GM23338 (cell line): ENCODE measurements around the gene FOXD2. TPM values are rescaled to one million over a fixed set of nuclear protein-coding genes. Genes with fewer than 3 reads are reported as not detected.
A peak's percentile ranks its signal among the peaks of the same experiment; 100 is the strongest.

Experiments used
- ATAC-seq: fragments of 200-7000 bp; cut with Tn5 transposase; 3 replicates; pipeline ENCODE4 v1.9.1; 2020
- DNase-seq: peaks from one replicate; pipeline ENCODE4 v3.0.0-alpha.2; 2015; ENCODE audit warnings: low spot score
- H2AFZ ChIP-seq: fragments of 200-600 bp; sonication (generic); 2 replicates; pipeline ENCODE4 v1.8.0; 2016; ENCODE audit warnings: antibody characterized with exemption, mild to moderate bottlenecking, moderate library complexity
- H3F3A ChIP-seq: fragments of 200-600 bp; sonication (generic); replicated peaks from 2 replicates; pipeline ENCODE4 v1.8.0; 2017; ENCODE audit warnings: antibody characterized with exemption, mixed run types, low read depth
- H3K27ac ChIP-seq: fragments of 200-600 bp; sonication (generic); 2 replicates; pipeline ENCODE4 v1.6.1; 2016; ENCODE audit warnings: low read depth
- H3K27me3 ChIP-seq: fragments of 200-600 bp; sonication (generic); 2 replicates; pipeline ENCODE4 v1.8.0; 2016; ENCODE audit warnings: mild to moderate bottlenecking, mixed run types, moderate library complexity; ENCODE audit not compliant: insufficient read depth
- H3K36me3 ChIP-seq: fragments of 200-600 bp; sonication (generic); 2 replicates; pipeline ENCODE4 v1.8.0; 2016; ENCODE audit warnings: mild to moderate bottlenecking; ENCODE audit not compliant: insufficient read depth
- H3K4me1 ChIP-seq: fragments of 200-600 bp; sonication (generic); 2 replicates; pipeline ENCODE4 v1.8.0; 2016; ENCODE audit warnings: mild to moderate bottlenecking, moderate library complexity; ENCODE audit not compliant: insufficient read depth
- H3K4me2 ChIP-seq: fragments of 200-600 bp; sonication (generic); 2 replicates; pipeline ENCODE4 v1.7.1; 2017; ENCODE audit warnings: mixed run types
- H3K4me3 ChIP-seq: fragments of 200-600 bp; sonication (generic); 2 replicates; pipeline ENCODE4 v1.6.1; 2016; ENCODE audit warnings: mixed run types
- H3K79me2 ChIP-seq: fragments of 200-600 bp; sonication (generic); replicated peaks from 2 replicates; pipeline ENCODE4 v1.8.0; 2017; ENCODE audit warnings: mild to moderate bottlenecking; ENCODE audit not compliant: insufficient read depth
- H3K9me2 ChIP-seq: fragments of 200-600 bp; sonication (generic); 2 replicates; pipeline ENCODE4 v1.8.0; 2017; ENCODE audit not compliant: insufficient read depth
- H4K20me1 ChIP-seq: fragments of 200-600 bp; sonication (generic); replicated peaks from 2 replicates; pipeline ENCODE4 v1.8.0; 2017; ENCODE audit warnings: mild to moderate bottlenecking; ENCODE audit not compliant: insufficient read depth
- H3K27ac Mint-ChIP-seq: 2 replicates; pipeline ENCODE4 v1.8.0; 2020; ENCODE audit warnings: inconsistent platforms, mild to moderate bottlenecking, moderate library complexity, mixed read lengths
- H3K27me3 Mint-ChIP-seq: 3 replicates; pipeline ENCODE4 v1.8.0; 2022; ENCODE audit warnings: low read depth, mild to moderate bottlenecking, moderate library complexity, mixed read lengths, inconsistent platforms; ENCODE audit not compliant: insufficient read depth, poor library complexity
- H3K36me3 Mint-ChIP-seq: 3 replicates; pipeline ENCODE4 v1.8.0; 2021; ENCODE audit warnings: low read depth, mild to moderate bottlenecking, inconsistent platforms, moderate library complexity, mixed read lengths
- H3K4me1 Mint-ChIP-seq: 3 replicates; pipeline ENCODE4 v1.8.0; 2020; ENCODE audit warnings: mild to moderate bottlenecking, inconsistent platforms, mixed read lengths
- H3K4me3 Mint-ChIP-seq: 3 replicates; pipeline ENCODE4 v1.8.0; 2021; ENCODE audit warnings: moderate library complexity, mild to moderate bottlenecking, inconsistent platforms, mixed read lengths
- H3K9me3 Mint-ChIP-seq: 3 replicates; pipeline ENCODE4 v1.8.0; 2020; ENCODE audit warnings: moderate library complexity, mild to moderate bottlenecking, inconsistent platforms, mixed read lengths
- CREB1 ChIP-seq: fragments of 250-450 bp; sonication (Bioruptor Pico); IDR thresholded peaks from 2 replicates; pipeline ENCODE4 v1.5.0; 2020; ENCODE audit warnings: low read depth, mild to moderate bottlenecking, moderate library complexity
- ETS1 ChIP-seq: IDR thresholded peaks from 2 replicates; pipeline ENCODE4 v1.6.1; 2016; ENCODE audit warnings: antibody characterized with exemption
- EZH2phosphoT487 ChIP-seq: fragments of 200-600 bp; sonication (generic); IDR thresholded peaks from one replicate; pipeline ENCODE4 v1.8.1; 2018; ENCODE audit warnings: antibody characterized with exemption; ENCODE audit not compliant: unreplicated experiment
- POLR2AphosphoS5 ChIP-seq: IDR thresholded peaks from 2 replicates; pipeline ENCODE4 v1.6.1; 2016; ENCODE audit warnings: antibody characterized with exemption, low read depth
- REST ChIP-seq: IDR thresholded peaks from one replicate; pipeline ENCODE4 v1.6.1; 2018; ENCODE audit warnings: antibody characterized with exemption; ENCODE audit not compliant: unreplicated experiment
- STAT1 ChIP-seq: IDR thresholded peaks from one replicate; pipeline ENCODE4 v1.6.1; 2016; ENCODE audit warnings: antibody characterized with exemption; ENCODE audit not compliant: unreplicated experiment
- ZNF114 ChIP-seq: fragments of 250-450 bp; sonication (Bioruptor Pico); IDR thresholded peaks from 2 replicates; pipeline ENCODE4 v1.5.0; 2020; ENCODE audit warnings: mild to moderate bottlenecking, moderate library complexity
- ZNF462 ChIP-seq: fragments of 250-450 bp; sonication (Bioruptor Pico); IDR thresholded peaks from 2 replicates; pipeline ENCODE4 v1.5.0; 2020; ENCODE audit warnings: mild to moderate bottlenecking, moderate library complexity
- polyA plus RNA-seq: library from polyadenylated mRNA; unstranded; fragments of >200 nt; fragmentation: Nextera tagmentation; extraction: Ambion mirVana; gene quantifications from 2 replicates; pipeline ENCODE4 v1.2.1, GENCODE V29; 2016
- total RNA-seq: library from RNA; depleted of rRNA; stranded (reverse); fragments of >200 nt; shearing (Covaris generic); gene quantifications from 2 replicates; pipeline ENCODE4 v1.2.3, GENCODE V29; 2014
- TF ChIP-seq, protein P1 (sequence below), 2 experiments: fragments of 200-600 bp in 1 of 2; sonication (generic) in 1 of 2; conservative IDR thresholded peaks; 2 replicates each; pipeline versions ENCODE4 v1.5.1 to v1.6.1; 2016 to 2017; ENCODE audit warnings: antibody characterized with exemption in 2 of 2, low read depth in 2 of 2, mild to moderate bottlenecking in 2 of 2, moderate library complexity in 1 of 2

FOXD2 gene
- total and polyA plus RNA-seq, 2 experiments from 2014 or later, result 0.28 TPM; not detected in 1

GRCh38 chr1:47468709-47469389, 31.0 kb downstream of the FOXD2 start:
- Histone ChIP-seq H3K27me3 (no peaks in the 10 kb centered on the region), H3K4me1 (peaks cover 10% of the 10 kb centered on the region), H3K36me3 (no peaks in the 10 kb centered on the region), H4K20me1 (no peaks in the 10 kb centered on the region), H2AFZ (no peak overlapping the region), H3F3A (no peaks in the 10 kb centered on the region), H3K79me2 (no peaks in the 10 kb centered on the region), H3K4me2 (peak overlapping the region; percentile 21; the same call in 1 of the 2 replicates), H3K4me3 (no peak overlapping the region), H3K27ac (no peak overlapping the region), H3K9me2 (0 out of 2 replicates have a peak, but pooled peaks cover 3% of the 10 kb centered on the region)
- Mint-ChIP-seq H3K27me3 (peaks cover 2% of the 10 kb centered on the region), H3K27ac (no peak overlapping the region), H3K36me3 (no peaks in the 10 kb centered on the region), H3K4me3 (no peak overlapping the region), H3K4me1 (peaks cover 4% of the 10 kb centered on the region), H3K9me3 (no peaks in the 10 kb centered on the region)
- ATAC-seq (peak; percentile 65), DNase-seq (peak; percentile 38)
- TF ChIP-seq STAT1 (no peak), EZH2phosphoT487 (no peak), REST (no peak), ZNF114 (CRISPR knock-in tag) (no peak), CREB1 (no peak), ZNF462 (CRISPR knock-in tag) (no peak), POLR2AphosphoS5 (no peak), ETS1 (no peak)
- TF ChIP-seq, protein P1, sequence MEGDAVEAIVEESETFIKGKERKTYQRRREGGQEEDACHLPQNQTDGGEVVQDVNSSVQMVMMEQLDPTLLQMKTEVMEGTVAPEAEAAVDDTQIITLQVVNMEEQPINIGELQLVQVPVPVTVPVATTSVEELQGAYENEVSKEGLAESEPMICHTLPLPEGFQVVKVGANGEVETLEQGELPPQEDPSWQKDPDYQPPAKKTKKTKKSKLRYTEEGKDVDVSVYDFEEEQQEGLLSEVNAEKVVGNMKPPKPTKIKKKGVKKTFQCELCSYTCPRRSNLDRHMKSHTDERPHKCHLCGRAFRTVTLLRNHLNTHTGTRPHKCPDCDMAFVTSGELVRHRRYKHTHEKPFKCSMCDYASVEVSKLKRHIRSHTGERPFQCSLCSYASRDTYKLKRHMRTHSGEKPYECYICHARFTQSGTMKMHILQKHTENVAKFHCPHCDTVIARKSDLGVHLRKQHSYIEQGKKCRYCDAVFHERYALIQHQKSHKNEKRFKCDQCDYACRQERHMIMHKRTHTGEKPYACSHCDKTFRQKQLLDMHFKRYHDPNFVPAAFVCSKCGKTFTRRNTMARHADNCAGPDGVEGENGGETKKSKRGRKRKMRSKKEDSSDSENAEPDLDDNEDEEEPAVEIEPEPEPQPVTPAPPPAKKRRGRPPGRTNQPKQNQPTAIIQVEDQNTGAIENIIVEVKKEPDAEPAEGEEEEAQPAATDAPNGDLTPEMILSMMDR (conservative IDR thresholded peaks at IDR 0.05; ENCODE audit: low read depth in 2 of 2), result no peak
